Breast epithelium (tissue), 3 donors: ENCODE measurements around the gene MXRA7.

Experiments
- CTCF ChIP-seq, 3 donors: fragments of 450-650 bp; IDR thresholded peaks; one replicate each; pipeline ENCODE4 v1.5.1; 2016 to 2017; ENCODE audit warnings: antibody characterized with exemption in 3 of 3, mild to moderate bottlenecking in 3 of 3, moderate library complexity in 3 of 3
- POLR2A ChIP-seq: fragments of 450-650 bp; IDR thresholded peaks from one replicate; pipeline ENCODE4 v1.6.1; 2016; ENCODE audit warnings: antibody characterized with exemption, mild to moderate bottlenecking, moderate library complexity
- POLR2AphosphoS5 ChIP-seq, 3 donors: sonication (generic); formaldehyde crosslinking; IDR thresholded peaks; one replicate each; pipeline ENCODE4 v1.6.1; 2017; ENCODE audit warnings: antibody characterized with exemption in 3 of 3

GRCh38 chr17:76706817-76707216 lies 3.9 kb downstream of the MXRA7 start:
- no peak for TF ChIP-seq POLR2AphosphoS5 (IDR thresholded peaks at IDR 0.05)
- TF ChIP-seq CTCF (IDR thresholded peaks at IDR 0.05), result no peak
- TF ChIP-seq POLR2A, result no peak
